B cell (primary cell): Measurements from ENCODE around the gene PPARD. TPM values are rescaled to one million over a fixed set of nuclear protein-coding genes. Genes with fewer than 3 reads are reported as not detected.

Source experiments
- ATAC-seq: fragments of 200-7000 bp; cut with Tn5 transposase; one replicate; pipeline ENCODE4 v1.10.0; 2021; ENCODE audit warnings: low read depth, mild to moderate bottlenecking, moderate number of reproducible peaks, moderate library complexity
- CTCF ChIA-PET: fragments of 350-600 bp; sonication (Branson Sonifier 250); formaldehyde crosslinking; loops from one replicate; lab custom pipeline; 2021; ENCODE audit warnings: antibody characterized with exemption, inconsistent platforms; lab: Charles Lee
- POLR2A ChIA-PET: fragments of 350-600 bp; sonication (Branson Sonifier 250); formaldehyde crosslinking; loops from one replicate; lab custom pipeline; 2021; ENCODE audit warnings: antibody characterized with exemption; lab: Charles Lee
- DNase-seq: peaks from one replicate; pipeline ENCODE4 v3.0.0; 2013
- H2AFZ ChIP-seq: 2 replicates; pipeline ENCODE4 v1.6.1; 2012; ENCODE audit warnings: mild to moderate bottlenecking, low read depth, low read length; ENCODE audit not compliant: insufficient read depth, poor library complexity, severe bottlenecking
- H3K27ac ChIP-seq, 2 donors: 1 replicate in 1 of 2; 2 replicates in 1 of 2; pipeline ENCODE4 v1.5.1; 2012 to 2013; ENCODE audit warnings: low read length in 2 of 2, mild to moderate bottlenecking in 2 of 2, moderate library complexity in 1 of 2
- H3K27me3 ChIP-seq, 4 experiments: fragments of 200-600 bp in 1 of 4; sonication (generic) in 1 of 4; replicated peaks in 1 of 4; 1 replicate in 2 of 4; 2 replicates in 2 of 4; pipeline versions ENCODE4 v1.6.1 to v1.7.0; 2013 to 2016; ENCODE audit warnings: low read length in 3 of 4, mild to moderate bottlenecking in 2 of 4, mixed read lengths in 1 of 4, moderate library complexity in 1 of 4; ENCODE audit not compliant: insufficient read depth in 4 of 4, control insufficient read depth in 3 of 4; ENCODE audit errors: control extremely low read depth in 1 of 4
- H3K36me3 ChIP-seq, 2 experiments: replicated peaks in 1 of 2; 1 replicate in 1 of 2; 2 replicates in 1 of 2; pipeline versions ENCODE4 v1.6.1 to v1.7.1; 2013; ENCODE audit warnings: low read length in 1 of 2; ENCODE audit not compliant: insufficient read depth in 2 of 2, control insufficient read depth in 1 of 2; ENCODE audit errors: control extremely low read depth in 1 of 2, extremely low read depth in 1 of 2
- H3K4me1 ChIP-seq, 2 donors: fragments of 200-600 bp in 1 of 2; sonication (generic) in 1 of 2; 1 replicate in 1 of 2; 2 replicates in 1 of 2; pipeline versions ENCODE4 v1.5.1 to v1.6.1; 2013 to 2017; ENCODE audit warnings: low read length in 2 of 2; ENCODE audit not compliant: control insufficient read depth in 2 of 2, insufficient read depth in 2 of 2
- H3K4me2 ChIP-seq: replicated peaks from 2 replicates; pipeline ENCODE3; 2012; ENCODE audit warnings: mild to moderate bottlenecking, low read depth, low read length; ENCODE audit not compliant: poor library complexity, severe bottlenecking
- H3K4me3 ChIP-seq, 5 experiments: fragments of 200-600 bp in 1 of 5; sonication (generic) in 1 of 5; 1 replicate in 3 of 5; 2 replicates in 2 of 5; pipeline versions ENCODE4 v1.5.1 to v1.7.0; 2011 to 2016; ENCODE audit warnings: low read length in 4 of 5, mild to moderate bottlenecking in 4 of 5, low read depth in 2 of 5, control low read depth in 1 of 5, moderate library complexity in 1 of 5; ENCODE audit not compliant: insufficient read depth in 1 of 5; ENCODE audit errors: control extremely low read depth in 1 of 5, extremely low read depth in 1 of 5
- H3K79me2 ChIP-seq: fragments of 200-600 bp; sonication (generic); one replicate; pipeline ENCODE4 v1.6.0; 2016; ENCODE audit warnings: low read length; ENCODE audit not compliant: control insufficient read depth, insufficient read depth
- H3K9ac ChIP-seq: fragments of 200-600 bp; sonication (generic); 2 replicates; pipeline ENCODE4 v1.6.1; 2017; ENCODE audit warnings: mild to moderate bottlenecking, low read length, moderate library complexity
- H3K9me3 ChIP-seq, 3 donors: one replicate each; pipeline versions ENCODE4 v1.6.1 to v1.7.1; 2013; ENCODE audit warnings: low read length in 2 of 3; ENCODE audit not compliant: control insufficient read depth in 2 of 3, insufficient read depth in 1 of 3; ENCODE audit errors: control extremely low read depth in 1 of 3
- H4K20me1 ChIP-seq: 2 replicates; pipeline ENCODE4 v1.6.0; 2012; ENCODE audit warnings: mild to moderate bottlenecking, low read length; ENCODE audit not compliant: insufficient read depth, control insufficient read depth, poor library complexity, severe bottlenecking
- H3K27ac Mint-ChIP-seq: one replicate; pipeline ENCODE4 v1.8.0; 2021; ENCODE audit warnings: mixed read lengths
- H3K27me3 Mint-ChIP-seq: one replicate; pipeline ENCODE4 v1.8.0; 2021; ENCODE audit warnings: mixed read lengths
- H3K4me1 Mint-ChIP-seq: one replicate; pipeline ENCODE4 v1.8.0; 2021; ENCODE audit warnings: mixed read lengths
- H3K4me3 Mint-ChIP-seq: one replicate; pipeline ENCODE4 v1.8.0; 2021; ENCODE audit warnings: mixed read lengths
- H3K9me3 Mint-ChIP-seq: one replicate; pipeline ENCODE4 v1.8.0; 2022; ENCODE audit warnings: mixed read lengths; ENCODE audit not compliant: insufficient read depth
- EZH2 ChIP-seq: IDR thresholded peaks from 2 replicates; pipeline ENCODE4 v1.6.1; 2012; ENCODE audit warnings: borderline replicate concordance, low read depth, mild to moderate bottlenecking, moderate library complexity, low read length; ENCODE audit not compliant: insufficient read depth, poor library complexity, severe bottlenecking
- WGBS: methylation state at CpG from one replicate; pipeline ENCODE4 v1.1.5; 2013; ENCODE audit warnings: missing lambda C conversion rate; ENCODE audit not compliant: insufficient coverage; 5-methylcytosine and 5-hydroxymethylcytosine counted together
- intact Hi-C: fragments of 100-400 bp; cut with micrococcal nuclease; formaldehyde crosslinking; loops from one replicate; pipeline ENCODE4 v1.10.0; 2022
- polyA plus RNA-seq: library from polyadenylated mRNA; depleted of rRNA; stranded (reverse); fragments of >200 nt; gene quantifications from 2 replicates; pipeline ENCODE4 v1.2.3, GENCODE V29; 2012
- total RNA-seq, 2 donors: library from RNA; stranded (reverse); fragments of 120-200 nt in 1 of 2; gene quantifications; 1 replicate in 1 of 2; 2 replicates in 1 of 2; pipeline versions ENCODE4 v1.2.3 to v1.2.4, GENCODE V29; 2013 to 2022
- TF ChIP-seq, protein P1 (sequence below): fragments of 200-600 bp; IDR thresholded peaks from one replicate; pipeline ENCODE4 v1.8.0; 2022; ENCODE audit warnings: antibody characterized with exemption, mild to moderate bottlenecking

Gene PPARD
- total and polyA plus RNA-seq, 2 donors (not counting 1 experiment from before 2014, with no cell fraction given) = 37.9 to 38.9 TPM

DNA sequence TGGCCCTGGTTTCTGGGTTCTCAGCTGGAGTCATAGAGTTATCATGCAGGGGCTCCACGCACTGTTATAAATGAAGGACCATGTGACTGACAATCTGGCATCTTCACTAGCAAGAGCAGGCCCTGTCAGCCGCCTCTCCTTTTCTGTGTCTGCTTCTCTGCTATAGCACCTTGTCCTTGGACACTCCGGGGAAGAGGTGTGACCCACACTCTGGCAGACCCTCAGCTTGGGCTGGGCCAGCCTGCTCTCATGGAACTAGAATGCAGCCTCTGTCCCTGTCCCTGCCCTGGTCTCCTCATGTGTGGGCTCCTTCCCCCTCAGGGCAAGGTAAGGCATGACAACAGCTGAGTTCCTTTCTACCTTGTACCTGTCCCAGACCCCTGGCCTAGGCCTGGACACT lies 98.8 kb downstream of the PPARD start:
- 98% methylated on average over 3 of the region's 3 CpGs for WGBS
- no peaks in the 10 kb centered on the region for H3K9me3 Mint-ChIP-seq
- CTCF ChIA-PET = interaction anchor here (1.7 kb wide), 1 partner anchor 18 kb away, joined by 6 read pairs; no protein-coding TSS in a partner anchor

DNA sequence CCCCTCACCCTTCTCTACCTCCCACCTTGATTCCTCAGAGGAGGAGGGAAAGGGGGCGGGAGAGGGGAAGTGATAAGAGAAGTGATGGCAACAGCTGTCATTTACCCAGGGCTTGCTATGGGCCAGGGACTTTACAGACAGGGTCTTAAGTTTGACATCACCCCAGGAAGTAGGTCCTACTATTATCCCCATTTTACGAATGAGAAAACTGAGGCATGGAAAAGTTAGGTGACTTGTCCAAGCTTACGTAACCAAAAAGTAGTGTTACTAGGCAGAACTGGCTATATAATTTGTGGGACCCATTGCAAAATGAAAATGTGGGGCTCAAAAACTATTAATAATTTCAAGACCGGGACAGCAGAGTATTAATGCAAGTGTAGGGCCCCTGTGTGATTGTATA lies 99.3 kb downstream of the PPARD start:
- Histone ChIP-seq H3K27me3 (no peaks in the 10 kb centered on the region), H3K9ac (no peak overlapping the region), H3K36me3 (no peaks in the 10 kb centered on the region), H2AFZ (no peak overlapping the region), H3K9me3 (no peaks in the 10 kb centered on the region), H4K20me1 (no peaks in the 10 kb centered on the region), H3K4me2 (no peak overlapping the region), H3K27ac (no peak overlapping the region), H3K79me2 (no peaks in the 10 kb centered on the region), H3K4me3 (no peak overlapping the region), H3K4me1 (no peaks in the 10 kb centered on the region)
- no peak overlapping the region for H3K4me3 Mint-ChIP-seq
- POLR2A ChIA-PET = interaction anchor here (0.6 kb wide), 1 partner anchor 73 kb away, joined by 3 read pairs; no protein-coding TSS in a partner anchor
- DNase-seq (no peak), ATAC-seq (no peak)
- WGBS = no CpG with 5 or more reads among the region's 4 CpGs
- H3K27ac Mint-ChIP-seq = no peak overlapping the region
- TF ChIP-seq EZH2 = no peak
- TF ChIP-seq, protein P1, sequence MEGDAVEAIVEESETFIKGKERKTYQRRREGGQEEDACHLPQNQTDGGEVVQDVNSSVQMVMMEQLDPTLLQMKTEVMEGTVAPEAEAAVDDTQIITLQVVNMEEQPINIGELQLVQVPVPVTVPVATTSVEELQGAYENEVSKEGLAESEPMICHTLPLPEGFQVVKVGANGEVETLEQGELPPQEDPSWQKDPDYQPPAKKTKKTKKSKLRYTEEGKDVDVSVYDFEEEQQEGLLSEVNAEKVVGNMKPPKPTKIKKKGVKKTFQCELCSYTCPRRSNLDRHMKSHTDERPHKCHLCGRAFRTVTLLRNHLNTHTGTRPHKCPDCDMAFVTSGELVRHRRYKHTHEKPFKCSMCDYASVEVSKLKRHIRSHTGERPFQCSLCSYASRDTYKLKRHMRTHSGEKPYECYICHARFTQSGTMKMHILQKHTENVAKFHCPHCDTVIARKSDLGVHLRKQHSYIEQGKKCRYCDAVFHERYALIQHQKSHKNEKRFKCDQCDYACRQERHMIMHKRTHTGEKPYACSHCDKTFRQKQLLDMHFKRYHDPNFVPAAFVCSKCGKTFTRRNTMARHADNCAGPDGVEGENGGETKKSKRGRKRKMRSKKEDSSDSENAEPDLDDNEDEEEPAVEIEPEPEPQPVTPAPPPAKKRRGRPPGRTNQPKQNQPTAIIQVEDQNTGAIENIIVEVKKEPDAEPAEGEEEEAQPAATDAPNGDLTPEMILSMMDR = no peak
- no peaks in the 10 kb centered on the region for H3K27me3 Mint-ChIP-seq
- H3K9me3 Mint-ChIP-seq = no peaks in the 10 kb centered on the region
- intact Hi-C loops = no loop called here
- CTCF ChIA-PET = interaction anchor here (1.7 kb wide), 1 partner anchor 18 kb away, joined by 6 read pairs; no protein-coding TSS in a partner anchor
- no peaks in the 10 kb centered on the region for H3K4me1 Mint-ChIP-seq

More for the DNA sequence above, 98.8 kb downstream of the PPARD start:
- no peak overlapping the region for H3K27ac Mint-ChIP-seq
- Histone ChIP-seq H3K9me3 (no peaks in the 10 kb centered on the region), H3K27me3 (no peaks in the 10 kb centered on the region), H3K4me3 (no peak overlapping the region), H3K27ac (no peak overlapping the region), H3K4me1 (no peaks in the 10 kb centered on the region), H3K9ac (no peak overlapping the region), H4K20me1 (no peaks in the 10 kb centered on the region), H3K36me3 (no peaks in the 10 kb centered on the region), H3K4me2 (no peak overlapping the region), H2AFZ (no peak overlapping the region), H3K79me2 (no peaks in the 10 kb centered on the region)
- intact Hi-C loops = no loop called here
- H3K27me3 Mint-ChIP-seq = no peaks in the 10 kb centered on the region
- no peak for DNase-seq
- H3K4me3 Mint-ChIP-seq = no peak overlapping the region
- POLR2A ChIA-PET = interaction anchor here (0.6 kb wide), 1 partner anchor 73 kb away, joined by 3 read pairs; no protein-coding TSS in a partner anchor
- no peak for ATAC-seq
- TF ChIP-seq EZH2 = no peak
- TF ChIP-seq, protein P1 = no peak
- no peaks in the 10 kb centered on the region for H3K4me1 Mint-ChIP-seq
